Thyroid gland (tissue), 4 donors: ENCODE measurements around the gene LIN7A. TPM values are rescaled to one million over a fixed set of nuclear protein-coding genes. Genes with fewer than 3 reads are reported as not detected.

Experiments
- DNase-seq, 2 donors: peaks; one replicate each; pipeline ENCODE4 v3.0.0-alpha.2; 2019
- H3K27ac ChIP-seq, 3 donors: fragments of 200-600 bp; sonication (generic); 1 replicate in 2 of 3; 2 replicates in 1 of 3; pipeline ENCODE4 v1.5.1; 2016 to 2019; ENCODE audit warnings: mild to moderate bottlenecking in 1 of 3, moderate library complexity in 1 of 3
- H3K27me3 ChIP-seq: fragments of 200-600 bp; sonication (generic); one replicate; pipeline ENCODE4 v1.5.1; 2019
- H3K36me3 ChIP-seq, 2 donors: fragments of 200-600 bp; sonication (generic); one replicate each; pipeline ENCODE4 v1.5.1; 2016 to 2019
- H3K4me1 ChIP-seq, 2 donors: fragments of 200-600 bp; sonication (generic); one replicate each; pipeline ENCODE4 v1.5.1; 2017 to 2019
- H3K4me3 ChIP-seq, 3 donors: fragments of 200-600 bp; sonication (generic); replicated peaks in 1 of 3; 1 replicate in 2 of 3; 2 replicates in 1 of 3; pipeline ENCODE4 v1.5.1; 2016; ENCODE audit warnings: mild to moderate bottlenecking in 1 of 3
- H3K9me3 ChIP-seq: fragments of 200-600 bp; sonication (generic); one replicate; pipeline ENCODE4 v1.5.1; 2017
- POLR2A ChIP-seq, 2 donors: fragments of 450-650 bp; IDR thresholded peaks; one replicate each; pipeline ENCODE4 v1.6.1; 2017; ENCODE audit warnings: antibody characterized with exemption in 2 of 2, mild to moderate bottlenecking in 2 of 2, moderate library complexity in 1 of 2
- WGBS, 2 donors: methylation state at CpG; one replicate each; pipeline ENCODE4 v1.1.5; 2017; 5-methylcytosine and 5-hydroxymethylcytosine counted together
- intact Hi-C: fragments of 100-400 bp; cut with DNase I; formaldehyde crosslinking; loops from one replicate; pipeline ENCODE4 v1.15.1; 2023
- total RNA-seq, 4 donors: library from RNA; depleted of rRNA; stranded (reverse); fragments of >200 nt; gene quantifications; one replicate each; pipeline ENCODE4 v1.2.3, GENCODE V29; 2016
- TF ChIP-seq, protein P1 (sequence below), 6 experiments: fragments of 200-600 bp in 3 of 6; fragments of 450-650 bp in 3 of 6; sonication (generic) in 3 of 6; IDR thresholded peaks; one replicate each; pipeline ENCODE4 v1.5.1; 2016 to 2019; ENCODE audit warnings: antibody characterized with exemption in 6 of 6, mild to moderate bottlenecking in 2 of 6, inconsistent platforms in 1 of 6, moderate library complexity in 1 of 6

LIN7A gene, protein sequence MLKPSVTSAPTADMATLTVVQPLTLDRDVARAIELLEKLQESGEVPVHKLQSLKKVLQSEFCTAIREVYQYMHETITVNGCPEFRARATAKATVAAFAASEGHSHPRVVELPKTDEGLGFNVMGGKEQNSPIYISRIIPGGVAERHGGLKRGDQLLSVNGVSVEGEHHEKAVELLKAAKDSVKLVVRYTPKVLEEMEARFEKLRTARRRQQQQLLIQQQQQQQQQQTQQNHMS
- total RNA-seq = 10 to 100 TPM in 3 of 4 donors, 1 to 10 TPM in 1; 7.9 to 21.4 (median 18.4) TPM

DNA sequence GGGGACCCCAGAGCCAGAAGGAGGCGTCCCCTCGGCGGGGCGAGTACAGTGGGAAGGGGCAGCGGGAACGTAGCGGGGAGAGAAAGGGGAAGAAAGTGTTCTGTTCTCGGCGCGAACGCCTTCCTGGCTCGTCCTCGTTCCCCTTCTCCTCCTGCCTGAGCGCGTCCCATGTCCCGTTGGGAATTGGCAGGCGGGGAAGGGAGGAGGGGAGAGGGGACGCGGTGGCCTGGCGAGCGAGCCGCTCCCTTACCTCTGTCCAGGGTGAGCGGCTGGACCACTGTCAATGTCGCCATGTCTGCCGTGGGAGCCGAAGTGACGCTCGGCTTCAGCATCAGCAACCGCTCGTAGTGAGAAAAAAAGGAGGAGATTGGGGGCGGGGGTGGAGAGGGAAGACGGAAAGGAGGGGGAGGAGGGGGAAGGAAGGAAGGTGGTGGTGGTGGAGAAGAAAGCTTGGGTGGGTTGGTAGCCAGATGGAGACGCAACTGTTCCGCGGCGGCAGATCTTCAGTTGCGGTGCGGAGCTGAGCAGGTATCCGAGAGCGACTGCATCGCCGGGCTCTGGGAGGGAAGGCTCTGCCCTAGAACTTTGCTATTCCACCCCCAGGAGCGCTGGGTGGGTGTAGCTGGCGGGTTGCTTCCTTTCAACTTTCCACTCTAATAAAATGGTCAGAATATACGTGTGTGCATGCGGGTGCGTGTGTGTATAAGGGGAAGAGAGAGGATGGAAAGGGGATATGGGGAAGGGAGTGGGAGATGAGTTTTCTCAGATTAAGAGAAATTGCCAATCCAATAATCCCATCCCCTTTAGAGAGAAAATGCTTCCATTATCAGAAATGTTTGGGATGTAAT, at the start of gene LIN7A:
Gene LIN7A, minus strand, starts transcription at position 544 of the 848 bp plus-strand sequence. Its CDS starts 212 bp downstream, at position 332.
- intact Hi-C loops = no loop called here
- Histone ChIP-seq H3K4me1 (no peaks in the 10 kb centered on the region), H3K27me3 (no peaks in the 10 kb centered on the region), H3K27ac (peak within 1 kb of the TSS; percentile 68 to 92 (median 92)), H3K9me3 (no peaks in the 10 kb centered on the region), H3K4me3 (peak within 1 kb of the TSS; percentile 44 to 87 (median 66)), H3K36me3 (no peaks in the 10 kb centered on the region)
- DNase-seq = peak; percentile 65 to 73
- TF ChIP-seq, protein P1, sequence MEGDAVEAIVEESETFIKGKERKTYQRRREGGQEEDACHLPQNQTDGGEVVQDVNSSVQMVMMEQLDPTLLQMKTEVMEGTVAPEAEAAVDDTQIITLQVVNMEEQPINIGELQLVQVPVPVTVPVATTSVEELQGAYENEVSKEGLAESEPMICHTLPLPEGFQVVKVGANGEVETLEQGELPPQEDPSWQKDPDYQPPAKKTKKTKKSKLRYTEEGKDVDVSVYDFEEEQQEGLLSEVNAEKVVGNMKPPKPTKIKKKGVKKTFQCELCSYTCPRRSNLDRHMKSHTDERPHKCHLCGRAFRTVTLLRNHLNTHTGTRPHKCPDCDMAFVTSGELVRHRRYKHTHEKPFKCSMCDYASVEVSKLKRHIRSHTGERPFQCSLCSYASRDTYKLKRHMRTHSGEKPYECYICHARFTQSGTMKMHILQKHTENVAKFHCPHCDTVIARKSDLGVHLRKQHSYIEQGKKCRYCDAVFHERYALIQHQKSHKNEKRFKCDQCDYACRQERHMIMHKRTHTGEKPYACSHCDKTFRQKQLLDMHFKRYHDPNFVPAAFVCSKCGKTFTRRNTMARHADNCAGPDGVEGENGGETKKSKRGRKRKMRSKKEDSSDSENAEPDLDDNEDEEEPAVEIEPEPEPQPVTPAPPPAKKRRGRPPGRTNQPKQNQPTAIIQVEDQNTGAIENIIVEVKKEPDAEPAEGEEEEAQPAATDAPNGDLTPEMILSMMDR (IDR thresholded peaks at IDR 0.05) = no peak
- peak in 1 of 2 donors; percentile 67 for TF ChIP-seq POLR2A (IDR thresholded peaks at IDR 0.05)
- WGBS, 2 donors = 3 to 4% methylated on average over 41 to 47 of the region's 47 CpGs

DNA sequence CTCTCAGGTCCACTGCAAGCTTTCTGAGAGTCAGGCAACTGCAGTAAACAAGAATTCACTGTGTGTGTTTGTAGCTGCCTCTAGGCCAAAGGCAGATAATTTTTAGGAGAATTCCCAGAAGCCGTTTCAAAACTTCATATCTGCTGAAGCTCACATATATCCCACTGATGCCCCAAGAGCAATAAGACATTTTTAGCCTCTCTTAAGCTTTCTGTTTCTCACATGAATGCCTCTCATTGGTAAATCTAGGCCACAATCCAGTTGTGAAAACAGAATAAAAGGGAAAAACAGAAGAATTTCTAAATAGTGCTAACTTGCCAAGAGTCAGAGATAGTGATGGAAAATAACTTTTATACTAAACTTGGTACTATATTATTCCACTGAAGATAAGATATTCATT, 48.5 kb upstream of the LIN7A start:
- intact Hi-C loops = no loop called here
- no peak for TF ChIP-seq POLR2A (IDR thresholded peaks at IDR 0.05)
- TF ChIP-seq, protein P1 (IDR thresholded peaks at IDR 0.05) = no peak
- no peak for DNase-seq
- no peaks in the 10 kb centered on the region for H3K27me3 ChIP-seq
- no peaks in the 10 kb centered on the region for H3K9me3 ChIP-seq
- H3K36me3 ChIP-seq = no peaks in the 10 kb centered on the region
- H3K4me1 ChIP-seq = no peaks in the 10 kb centered on the region
- H3K27ac ChIP-seq = no peak overlapping the region
- WGBS, 2 donors = 43 to 73% methylated on average over 1 of the region's 1 CpG
- no peak overlapping the region for H3K4me3 ChIP-seq

DNA sequence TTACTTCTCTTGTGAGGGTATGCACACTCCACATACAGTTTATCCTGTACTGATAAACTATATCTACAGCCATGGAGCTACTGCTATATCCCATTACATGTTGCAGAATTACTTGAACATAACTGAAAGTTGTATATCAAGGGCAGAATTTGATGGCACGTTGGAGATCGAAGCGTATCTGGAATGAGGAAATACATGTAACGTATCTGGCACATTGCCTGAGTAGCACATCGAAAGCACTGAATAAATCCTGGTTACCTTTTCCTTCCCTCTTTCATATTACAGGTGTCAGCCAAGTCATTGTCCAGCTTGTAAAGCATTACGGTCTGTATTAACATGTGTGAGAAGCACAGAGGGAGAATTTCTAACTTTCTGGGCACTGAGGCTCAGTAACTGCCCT, 42.1 kb upstream of the LIN7A start:
- Histone ChIP-seq H3K4me1 (no peaks in the 10 kb centered on the region), H3K9me3 (no peaks in the 10 kb centered on the region), H3K4me3 (no peak overlapping the region), H3K27ac (no peak overlapping the region), H3K27me3 (no peaks in the 10 kb centered on the region), H3K36me3 (no peaks in the 10 kb centered on the region)
- WGBS, 2 donors = 29 to 45% methylated on average over 6 of the region's 6 CpGs
- TF ChIP-seq, protein P1 (IDR thresholded peaks at IDR 0.05) = no peak
- TF ChIP-seq POLR2A (IDR thresholded peaks at IDR 0.05) = no peak
- intact Hi-C loops = no loop called here
- peak in 1 of 2 donors; percentile 8 for DNase-seq

DNA sequence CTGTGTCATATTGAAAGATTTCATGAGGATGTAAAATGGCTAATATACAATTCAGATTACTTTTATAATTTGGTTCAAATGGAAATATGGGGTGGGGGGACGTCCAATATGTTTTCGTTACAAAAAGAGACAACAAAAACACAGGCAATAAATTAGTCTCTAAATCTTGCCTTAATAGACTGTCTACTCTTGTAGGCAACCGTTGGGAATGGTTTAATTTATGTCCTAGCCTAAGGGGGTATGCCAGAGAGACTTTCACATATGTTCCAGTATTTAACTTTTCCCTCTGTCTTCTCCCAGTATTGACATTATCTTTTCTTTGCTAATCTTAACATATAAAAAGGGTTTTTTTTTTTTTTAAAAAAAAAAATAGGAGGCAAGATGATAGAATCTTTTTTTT, 41.5 kb upstream of the LIN7A start:
- intact Hi-C loops = no loop called here
- H3K9me3 ChIP-seq = no peaks in the 10 kb centered on the region
- no peaks in the 10 kb centered on the region for H3K4me1 ChIP-seq
- DNase-seq = no peak
- no peaks in the 10 kb centered on the region for H3K36me3 ChIP-seq
- TF ChIP-seq POLR2A (IDR thresholded peaks at IDR 0.05) = no peak
- TF ChIP-seq, protein P1 (IDR thresholded peaks at IDR 0.05) = no peak
- no peak overlapping the region for H3K27ac ChIP-seq
- 64 to 84% methylated on average over 3 of the region's 3 CpGs for WGBS, 2 donors
- no peak overlapping the region for H3K4me3 ChIP-seq
- H3K27me3 ChIP-seq = no peaks in the 10 kb centered on the region

DNA sequence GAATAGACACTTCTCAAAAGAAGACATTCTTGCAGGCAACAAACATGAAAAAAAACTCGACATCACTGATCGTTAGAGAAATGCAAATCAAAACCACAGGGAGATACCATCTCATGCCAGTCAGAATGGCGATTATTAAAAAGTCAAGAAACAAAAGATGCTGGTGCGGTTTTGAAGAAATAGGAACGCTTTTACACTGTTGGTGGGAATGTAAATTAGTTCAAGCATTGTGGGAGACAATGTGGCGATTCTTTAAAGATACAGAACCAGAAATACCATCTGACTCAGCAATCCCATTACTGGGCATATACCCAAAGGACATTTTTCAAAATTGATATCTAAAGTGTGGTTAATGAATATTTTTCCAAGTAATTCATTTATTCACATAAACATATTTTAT, 39.6 kb upstream of the LIN7A start:
- Histone ChIP-seq H3K27ac (no peak overlapping the region), H3K4me3 (no peak overlapping the region), H3K36me3 (no peaks in the 10 kb centered on the region), H3K9me3 (no peaks in the 10 kb centered on the region), H3K4me1 (no peaks in the 10 kb centered on the region), H3K27me3 (no peaks in the 10 kb centered on the region)
- DNase-seq = no peak
- TF ChIP-seq, protein P1 (IDR thresholded peaks at IDR 0.05) = no peak
- TF ChIP-seq POLR2A (IDR thresholded peaks at IDR 0.05) = no peak
- WGBS, 2 donors = 70 to 73% methylated on average over 6 of the region's 6 CpGs
- intact Hi-C loops = no loop called here
